Gastroesophageal sphincter (tissue), 4 donors: ENCODE results near the gene GPR39. TPM values are rescaled to one million over a fixed set of nuclear protein-coding genes. Genes with fewer than 3 reads are reported as not detected.

Experiments
- ATAC-seq: fragments of 150-250 bp; one replicate; pipeline ENCODE4 v1.9.1; 2016; ENCODE audit warnings: mild to moderate bottlenecking, moderate library complexity
- H3K27ac ChIP-seq, 4 donors: fragments of 200-600 bp; sonication (generic) in 3 of 4; 1 replicate in 3 of 4; 2 replicates in 1 of 4; pipeline ENCODE4 v1.5.1; 2016 to 2019
- H3K27me3 ChIP-seq: fragments of 200-600 bp; sonication (generic); one replicate; pipeline ENCODE4 v1.5.1; 2019
- H3K36me3 ChIP-seq, 2 donors: fragments of 200-600 bp; sonication (generic); one replicate each; pipeline ENCODE4 v1.5.1; 2019; ENCODE audit warnings: control low read depth in 1 of 2
- H3K4me1 ChIP-seq, 3 donors: fragments of 200-600 bp; sonication (generic); 1 replicate in 2 of 3; 2 replicates in 1 of 3; pipeline ENCODE4 v1.5.1; 2016 to 2019; ENCODE audit warnings: control low read depth in 2 of 3
- H3K4me3 ChIP-seq, 2 donors: fragments of 200-600 bp; sonication (generic); one replicate each; pipeline ENCODE4 v1.5.1; 2019; ENCODE audit warnings: mild to moderate bottlenecking in 1 of 2, moderate library complexity in 1 of 2
- H3K9me3 ChIP-seq, 3 donors: fragments of 200-600 bp; sonication (generic); one replicate each; pipeline ENCODE4 v1.5.1; 2017 to 2019; ENCODE audit warnings: control low read depth in 2 of 3
- EP300 ChIP-seq: sonication (generic); formaldehyde crosslinking; IDR thresholded peaks from one replicate; pipeline ENCODE4 v1.6.1; 2017; ENCODE audit warnings: antibody characterized with exemption, mild to moderate bottlenecking
- POLR2A ChIP-seq, 2 donors: fragments of 450-650 bp; IDR thresholded peaks; one replicate each; pipeline ENCODE4 v1.6.1; 2017; ENCODE audit warnings: antibody characterized with exemption in 2 of 2, mild to moderate bottlenecking in 2 of 2, moderate library complexity in 1 of 2
- POLR2AphosphoS5 ChIP-seq: sonication (generic); formaldehyde crosslinking; IDR thresholded peaks from one replicate; pipeline ENCODE4 v1.6.1; 2017; ENCODE audit warnings: antibody characterized with exemption
- whole genome bisulfite sequencing, 2 donors: methylation state at CpG; one replicate each; pipeline ENCODE4 v1.1.5; 2018; ENCODE audit warnings: low coverage in 1 of 2; 5-methylcytosine and 5-hydroxymethylcytosine counted together
- total RNA-seq, 4 donors: library from RNA; depleted of rRNA; stranded (reverse); fragments of >200 nt; gene quantifications; one replicate each; pipeline ENCODE4 v1.1.0, GENCODE V29; 2016
- TF ChIP-seq, protein P1 (sequence below), 4 experiments: fragments of 200-600 bp in 2 of 4; fragments of 450-650 bp in 2 of 4; sonication (generic) in 1 of 4; IDR thresholded peaks; one replicate each; pipeline ENCODE4 v1.5.1; 2017 to 2019; ENCODE audit warnings: antibody characterized with exemption in 4 of 4, mild to moderate bottlenecking in 2 of 4, moderate library complexity in 2 of 4

GPR39 gene
- total RNA-seq, 4 donors from 2014 or later = 0.46 to 2.6 (median 0.69) TPM; not detected in 1

DNA sequence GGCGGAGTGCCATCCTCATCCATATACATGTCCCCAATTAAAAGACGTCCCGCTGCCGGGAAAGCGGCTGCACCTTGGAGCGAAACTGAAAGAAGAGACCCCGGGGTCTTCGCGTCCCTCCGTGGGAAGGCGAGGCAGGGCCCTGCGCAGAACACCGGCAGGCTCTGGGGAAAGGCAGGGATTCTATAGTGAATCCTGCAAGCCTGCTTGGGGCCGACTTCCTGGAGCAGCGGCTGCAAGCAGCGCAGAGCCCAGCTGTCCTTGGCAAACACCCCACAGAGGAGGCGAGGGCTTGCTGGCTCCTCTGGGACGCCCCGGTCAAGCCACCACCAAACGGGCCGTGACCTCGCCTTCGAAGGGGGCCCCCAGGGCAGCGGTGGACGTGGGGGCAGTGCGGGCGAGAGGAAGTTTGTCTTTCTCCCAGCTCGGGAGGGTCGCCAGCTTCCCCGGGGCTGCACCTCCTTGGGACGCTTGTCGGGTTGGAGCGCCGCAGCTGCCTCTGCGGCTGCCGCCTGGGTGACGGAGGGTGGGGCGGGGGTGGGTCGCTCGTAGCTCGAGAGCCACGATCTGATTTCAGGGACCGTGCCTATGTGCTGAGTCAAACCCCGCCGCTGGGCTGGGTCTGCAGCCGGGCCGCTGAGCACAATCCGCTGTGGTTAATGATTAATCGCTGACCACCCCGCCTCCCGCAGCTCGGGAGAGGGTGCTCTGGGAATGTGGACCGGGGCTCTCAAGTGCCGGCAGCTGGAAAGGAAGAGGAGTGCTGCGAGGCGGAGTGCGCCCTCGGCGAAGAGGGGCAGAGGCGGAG is 486 bp upstream of the GPR39 start:
- H3K27ac ChIP-seq = peak overlapping the region in 1 of 4 donors; percentile 45
- ATAC-seq = peak; percentile 81
- 10% methylated on average over 2 of the region's 60 CpGs; no CpG with 5 or more reads in 1 of the 2 donors for WGBS, 2 donors
- no peaks in the 10 kb centered on the region for H3K9me3 ChIP-seq
- peaks cover 0 to 16% (median 0%) of the 10 kb centered on the region in 3 donors for H3K4me1 ChIP-seq
- H3K4me3 ChIP-seq = peak overlapping the region; percentile 45 to 62
- H3K27me3 ChIP-seq = peaks cover 13% of the 10 kb centered on the region
- no peaks in the 10 kb centered on the region for H3K36me3 ChIP-seq
- TF ChIP-seq POLR2AphosphoS5 = no peak
- TF ChIP-seq POLR2A (IDR thresholded peaks at IDR 0.05) = no peak
- TF ChIP-seq EP300 = no peak
- TF ChIP-seq, protein P1, sequence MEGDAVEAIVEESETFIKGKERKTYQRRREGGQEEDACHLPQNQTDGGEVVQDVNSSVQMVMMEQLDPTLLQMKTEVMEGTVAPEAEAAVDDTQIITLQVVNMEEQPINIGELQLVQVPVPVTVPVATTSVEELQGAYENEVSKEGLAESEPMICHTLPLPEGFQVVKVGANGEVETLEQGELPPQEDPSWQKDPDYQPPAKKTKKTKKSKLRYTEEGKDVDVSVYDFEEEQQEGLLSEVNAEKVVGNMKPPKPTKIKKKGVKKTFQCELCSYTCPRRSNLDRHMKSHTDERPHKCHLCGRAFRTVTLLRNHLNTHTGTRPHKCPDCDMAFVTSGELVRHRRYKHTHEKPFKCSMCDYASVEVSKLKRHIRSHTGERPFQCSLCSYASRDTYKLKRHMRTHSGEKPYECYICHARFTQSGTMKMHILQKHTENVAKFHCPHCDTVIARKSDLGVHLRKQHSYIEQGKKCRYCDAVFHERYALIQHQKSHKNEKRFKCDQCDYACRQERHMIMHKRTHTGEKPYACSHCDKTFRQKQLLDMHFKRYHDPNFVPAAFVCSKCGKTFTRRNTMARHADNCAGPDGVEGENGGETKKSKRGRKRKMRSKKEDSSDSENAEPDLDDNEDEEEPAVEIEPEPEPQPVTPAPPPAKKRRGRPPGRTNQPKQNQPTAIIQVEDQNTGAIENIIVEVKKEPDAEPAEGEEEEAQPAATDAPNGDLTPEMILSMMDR (IDR thresholded peaks at IDR 0.05) = no peak

DNA sequence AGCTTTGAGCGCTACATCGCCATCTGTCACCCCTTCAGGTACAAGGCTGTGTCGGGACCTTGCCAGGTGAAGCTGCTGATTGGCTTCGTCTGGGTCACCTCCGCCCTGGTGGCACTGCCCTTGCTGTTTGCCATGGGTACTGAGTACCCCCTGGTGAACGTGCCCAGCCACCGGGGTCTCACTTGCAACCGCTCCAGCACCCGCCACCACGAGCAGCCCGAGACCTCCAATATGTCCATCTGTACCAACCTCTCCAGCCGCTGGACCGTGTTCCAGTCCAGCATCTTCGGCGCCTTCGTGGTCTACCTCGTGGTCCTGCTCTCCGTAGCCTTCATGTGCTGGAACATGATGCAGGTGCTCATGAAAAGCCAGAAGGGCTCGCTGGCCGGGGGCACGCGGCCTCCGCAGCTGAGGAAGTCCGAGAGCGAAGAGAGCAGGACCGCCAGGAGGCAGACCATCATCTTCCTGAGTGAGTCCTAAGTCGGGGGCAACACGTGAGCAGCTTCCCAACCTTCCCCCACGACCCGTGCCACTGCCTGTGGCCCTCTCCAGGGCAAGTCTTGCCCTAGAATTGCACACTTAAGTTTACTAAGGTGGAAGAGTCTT is 928 bp downstream of the GPR39 start:
- Histone ChIP-seq H3K27me3 (peaks cover 9% of the 10 kb centered on the region), H3K9me3 (no peaks in the 10 kb centered on the region), H3K4me1 (peaks cover 0 to 16% (median 0%) of the 10 kb centered on the region in 3 donors), H3K4me3 (no peak overlapping the region), H3K36me3 (no peaks in the 10 kb centered on the region), H3K27ac (no peak overlapping the region)
- no peak for ATAC-seq
- no peak for TF ChIP-seq POLR2AphosphoS5
- 90 to 96% methylated on average over 4 to 10 of the region's 30 CpGs for WGBS, 2 donors

DNA sequence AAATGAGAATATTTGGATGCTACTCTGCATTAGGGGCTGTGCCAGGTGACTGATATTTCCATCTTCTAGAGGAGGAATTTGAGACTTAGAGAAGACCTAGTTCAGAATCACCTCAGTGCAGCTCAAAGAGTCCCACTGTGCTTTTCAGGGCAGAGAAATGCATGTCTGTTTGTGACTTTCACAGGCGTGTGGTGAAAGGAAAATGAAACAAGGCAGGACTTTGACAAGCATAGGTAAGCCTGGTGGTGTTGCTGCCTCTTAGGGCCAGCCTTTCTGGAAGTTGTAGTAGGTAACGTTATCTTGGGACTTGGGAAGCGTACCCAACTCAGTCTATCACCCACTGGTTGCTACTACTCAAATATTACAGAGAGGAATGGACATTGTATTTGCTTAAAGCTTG is 2.6 kb downstream of the GPR39 start:
- no peak overlapping the region for H3K27ac ChIP-seq
- H3K4me3 ChIP-seq = no peak overlapping the region
- H3K27me3 ChIP-seq = peaks cover 9% of the 10 kb centered on the region
- H3K4me1 ChIP-seq = peaks cover 0 to 16% (median 0%) of the 10 kb centered on the region in 3 donors
- no peak for TF ChIP-seq POLR2A (IDR thresholded peaks at IDR 0.05)
- no peak for TF ChIP-seq EP300
- TF ChIP-seq, protein P1 (IDR thresholded peaks at IDR 0.05) = no peak
- TF ChIP-seq POLR2AphosphoS5 = no peak
- H3K9me3 ChIP-seq = no peaks in the 10 kb centered on the region
- 74 to 86% methylated on average over 3 of the region's 3 CpGs for WGBS, 2 donors
- ATAC-seq = no peak
- no peaks in the 10 kb centered on the region for H3K36me3 ChIP-seq

DNA sequence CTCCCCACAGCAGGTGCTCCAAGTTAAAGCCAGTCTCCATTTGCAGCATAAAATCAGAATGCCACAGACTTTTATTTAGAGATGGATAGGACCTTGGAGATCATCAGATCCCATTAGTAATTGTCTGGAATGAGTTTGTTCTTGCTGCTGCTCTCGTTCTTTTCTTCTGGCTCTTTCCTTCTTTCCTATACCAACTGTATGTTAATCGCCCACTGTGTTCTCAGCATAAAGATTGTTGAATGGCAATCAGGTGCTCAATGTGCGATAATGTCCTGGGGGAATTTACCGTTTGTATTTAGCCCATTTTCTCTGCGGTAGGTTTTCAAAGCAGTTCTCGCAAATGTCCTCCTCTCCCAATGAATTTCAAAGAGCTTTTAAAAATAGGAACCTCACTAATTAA is 3.3 kb downstream of the GPR39 start:
- Histone ChIP-seq H3K36me3 (no peaks in the 10 kb centered on the region), H3K27ac (no peak overlapping the region), H3K4me3 (no peak overlapping the region), H3K4me1 (peaks cover 0 to 16% (median 0%) of the 10 kb centered on the region in 3 donors), H3K27me3 (peaks cover 9% of the 10 kb centered on the region), H3K9me3 (no peaks in the 10 kb centered on the region)
- 78 to 85% methylated on average over 6 of the region's 6 CpGs for WGBS, 2 donors
- ATAC-seq = no peak
- TF ChIP-seq POLR2A (IDR thresholded peaks at IDR 0.05) (no peak), EP300 (no peak), POLR2AphosphoS5 (no peak)
- TF ChIP-seq, protein P1 (IDR thresholded peaks at IDR 0.05) = no peak

DNA sequence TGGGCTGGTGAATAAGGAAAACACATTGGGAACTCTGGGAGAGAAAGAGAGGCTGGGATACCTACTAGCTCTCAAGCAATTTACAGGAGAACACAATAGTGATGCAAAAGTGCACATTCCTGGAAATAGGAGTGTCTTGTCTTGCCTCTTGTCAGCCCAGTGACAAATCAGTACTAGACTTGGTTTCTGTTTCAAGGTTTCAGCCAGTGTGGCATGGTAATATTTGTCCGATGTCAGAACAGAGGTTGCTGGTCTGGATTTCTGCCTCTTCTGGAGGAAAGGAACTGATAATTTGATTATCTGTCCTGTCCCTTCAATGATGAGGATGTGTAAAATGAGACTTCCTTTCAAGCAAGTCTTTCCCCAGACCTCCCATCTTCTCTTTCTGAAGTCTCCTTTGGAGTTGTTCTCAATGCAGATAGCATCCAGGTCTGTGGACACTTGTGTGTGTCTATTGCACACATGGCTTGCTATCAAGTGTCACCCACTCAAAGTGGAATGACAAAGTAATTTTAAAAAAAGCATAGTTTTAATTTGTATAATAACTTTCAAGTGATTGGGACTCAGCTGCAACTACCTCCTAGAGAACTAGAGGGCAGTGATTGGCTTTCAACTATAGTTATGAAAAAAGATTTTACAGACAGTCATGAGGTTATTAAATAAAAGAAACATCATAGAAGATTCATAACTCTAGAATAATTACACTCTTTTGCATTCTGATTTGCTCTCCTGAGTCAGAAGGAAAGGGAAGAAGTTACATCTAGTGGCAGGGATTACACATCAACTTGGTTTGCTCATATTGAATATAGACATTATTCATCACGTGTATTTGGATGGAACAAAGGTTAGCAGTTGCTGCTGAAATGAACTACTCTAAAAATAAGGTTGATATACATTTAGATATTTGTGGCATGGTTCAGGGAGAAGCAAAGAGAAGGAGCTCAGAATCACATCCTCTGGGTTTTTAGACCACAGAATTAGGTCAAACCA is 4.5 kb downstream of the GPR39 start:
- H3K4me3 ChIP-seq = no peak overlapping the region
- H3K27me3 ChIP-seq = peaks cover 3% of the 10 kb centered on the region
- TF ChIP-seq EP300 (no peak), POLR2AphosphoS5 (no peak)
- H3K4me1 ChIP-seq = peaks cover 0 to 7% (median 0%) of the 10 kb centered on the region in 3 donors
- WGBS, 2 donors = 69 to 74% methylated on average over 2 of the region's 2 CpGs
- no peak for ATAC-seq
- no peak overlapping the region for H3K27ac ChIP-seq
- H3K36me3 ChIP-seq = no peaks in the 10 kb centered on the region
- no peaks in the 10 kb centered on the region for H3K9me3 ChIP-seq
